NCI-H146 (cell line): Measurements from ENCODE around the gene CS.

Experiments used
- DNase-seq: peaks from one replicate; lab custom pipeline; 2025; lab: John Stamatoyannopoulos, UW

Gene CS

GRCh38 chr12:56247923-56248322 is 52.2 kb downstream of the CS start:
- no peak for DNase-seq

- DNase-seq: no peak
Observed at GRCh38 chr12:56244494-56244893, 55.6 kb downstream of the CS start.

DNA sequence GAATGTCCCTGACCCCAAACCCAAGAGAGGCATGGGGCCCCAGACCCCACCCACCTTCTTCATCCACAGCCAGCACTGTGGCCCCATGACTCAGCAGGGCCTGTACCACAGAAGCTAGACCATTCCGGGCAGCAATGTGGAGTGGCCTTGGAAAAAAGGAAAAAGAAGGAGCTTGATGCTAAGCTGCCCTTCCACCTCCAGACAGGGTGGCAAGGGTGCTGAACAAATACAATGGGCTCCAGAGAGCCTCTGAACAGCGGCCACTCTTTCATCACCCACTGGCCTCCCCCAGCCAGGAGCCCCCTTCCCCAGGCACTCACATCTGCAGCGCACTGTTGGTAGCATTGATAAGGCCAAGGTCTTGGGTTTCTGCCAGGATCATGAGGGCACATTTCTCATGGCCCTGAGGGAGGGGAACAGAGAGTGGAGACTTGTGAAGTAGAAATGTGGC is 56.4 kb downstream of the CS start:
- no peak for DNase-seq

DNA sequence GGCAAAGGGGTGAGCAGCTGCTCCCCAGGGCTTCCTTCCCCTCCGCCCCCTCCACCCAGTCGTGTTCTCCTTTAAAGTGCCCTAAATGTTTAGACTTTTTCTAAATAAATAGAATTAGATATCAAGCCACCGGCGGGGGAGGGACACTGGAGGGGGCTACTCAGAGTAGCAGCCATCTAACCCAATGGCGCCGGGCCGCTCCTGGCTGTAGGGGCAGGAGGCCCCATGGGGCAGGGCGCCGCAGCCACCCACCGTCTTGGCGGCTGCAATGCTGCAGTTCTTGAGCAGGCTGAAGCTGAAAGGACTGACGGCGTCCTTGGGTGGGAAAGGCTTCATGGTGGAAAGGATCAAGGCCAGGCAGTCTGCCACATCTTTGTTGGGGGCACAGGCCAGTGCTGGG is 57.1 kb downstream of the CS start:
- DNase-seq: no peak

DNA sequence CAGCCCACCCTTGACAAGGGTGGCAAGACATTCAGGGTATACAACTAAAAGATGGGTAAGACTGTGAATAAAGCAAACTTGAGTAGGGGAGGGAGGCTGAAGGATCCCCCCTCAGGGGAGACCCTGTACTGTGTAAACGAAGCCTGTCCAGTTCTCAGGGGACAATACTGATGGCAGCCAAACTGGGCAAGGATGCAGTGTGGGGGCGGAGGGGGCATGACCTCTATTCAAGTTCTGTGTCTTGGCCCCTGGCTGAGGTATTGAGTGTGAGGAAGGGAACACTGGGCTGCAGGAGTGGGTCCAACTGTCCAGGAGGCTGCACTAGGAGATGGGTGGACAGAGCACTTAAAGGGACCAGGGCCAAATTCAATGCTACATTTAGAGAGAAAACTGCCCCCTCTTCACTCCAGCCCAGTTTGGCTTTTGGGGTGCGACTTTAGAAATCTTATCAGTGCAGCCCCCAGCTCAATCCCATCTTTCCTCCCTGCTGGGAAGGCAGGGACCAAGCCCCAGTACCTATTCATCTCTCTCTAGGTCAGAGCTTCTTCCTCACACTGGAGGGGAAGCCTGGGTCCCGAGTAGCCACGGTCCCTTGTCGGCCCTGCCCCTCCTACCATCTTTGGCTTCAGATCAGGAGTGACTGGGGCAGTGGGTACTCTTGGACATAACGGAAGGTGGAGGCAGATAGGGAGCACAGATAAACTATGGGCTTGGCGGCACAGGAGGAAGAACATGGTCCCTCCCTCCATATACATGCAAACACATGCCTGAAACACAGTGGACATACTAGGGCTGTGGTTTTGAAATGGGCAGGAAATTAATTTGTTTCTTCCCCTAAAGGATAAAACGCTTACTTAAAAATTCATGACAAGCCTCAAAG is 58.5 kb downstream of the CS start:
- no peak for DNase-seq

- no peak for DNase-seq
Observed at GRCh38 chr12:56237552-56237951, 62.6 kb downstream of the CS start.

DNA sequence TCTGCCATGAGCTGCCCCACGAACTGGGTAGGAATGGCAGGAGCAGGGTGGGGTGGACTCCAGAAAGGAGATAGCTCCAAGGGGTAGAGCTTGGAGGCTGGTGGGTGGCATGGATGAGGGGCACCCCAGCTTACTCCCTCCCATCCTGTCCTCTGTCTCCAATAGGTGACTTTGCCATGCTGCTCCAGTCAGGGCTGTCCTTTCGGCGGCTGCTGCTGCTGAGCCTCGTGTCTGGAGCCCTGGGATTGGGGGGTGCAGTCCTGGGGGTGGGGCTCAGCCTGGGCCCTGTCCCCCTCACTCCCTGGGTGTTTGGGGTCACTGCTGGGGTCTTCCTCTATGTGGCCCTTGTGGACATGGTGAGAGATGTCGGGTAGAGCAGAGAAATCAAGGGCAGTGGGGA is 63.1 kb downstream of the CS start:
- no peak for DNase-seq

- DNase-seq: no peak
Observed at GRCh38 chr12:56236091-56236490, 64.0 kb downstream of the CS start.

DNA sequence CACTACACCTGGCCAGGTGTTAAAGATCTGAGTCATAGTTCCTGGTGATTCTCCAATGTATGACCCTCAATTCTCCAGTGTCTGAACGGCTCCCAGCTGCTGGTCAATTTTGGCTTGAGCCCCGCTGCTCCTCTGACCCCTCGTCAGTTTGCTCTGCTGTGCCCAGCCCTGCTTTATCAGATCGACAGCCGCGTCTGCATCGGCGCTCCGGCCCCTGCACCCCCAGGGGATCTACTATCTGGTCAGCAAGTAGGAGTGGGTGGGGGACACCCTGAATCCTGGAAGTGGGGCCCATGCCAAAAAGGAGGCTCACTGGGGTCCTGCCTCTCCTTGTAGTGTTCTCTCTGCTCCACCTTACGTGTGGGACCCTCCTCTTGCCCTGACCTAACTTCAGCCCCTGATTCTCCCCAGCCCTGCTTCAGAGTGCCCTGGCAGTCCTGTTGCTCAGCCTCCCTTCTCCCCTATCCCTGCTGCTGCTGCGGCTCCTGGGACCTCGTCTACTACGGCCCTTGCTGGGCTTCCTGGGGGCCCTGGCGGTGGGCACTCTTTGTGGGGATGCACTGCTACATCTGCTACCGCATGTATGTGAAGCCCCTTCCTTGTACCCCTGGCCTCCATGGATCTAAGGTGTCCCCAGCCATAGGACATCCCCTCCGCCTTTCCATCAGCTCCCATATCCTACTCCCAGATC is 65.2 kb downstream of the CS start:
- DNase-seq: no peak

- DNase-seq: no peak
Observed at GRCh38 chr12:56231184-56231582, 68.9 kb downstream of the CS start.

DNA sequence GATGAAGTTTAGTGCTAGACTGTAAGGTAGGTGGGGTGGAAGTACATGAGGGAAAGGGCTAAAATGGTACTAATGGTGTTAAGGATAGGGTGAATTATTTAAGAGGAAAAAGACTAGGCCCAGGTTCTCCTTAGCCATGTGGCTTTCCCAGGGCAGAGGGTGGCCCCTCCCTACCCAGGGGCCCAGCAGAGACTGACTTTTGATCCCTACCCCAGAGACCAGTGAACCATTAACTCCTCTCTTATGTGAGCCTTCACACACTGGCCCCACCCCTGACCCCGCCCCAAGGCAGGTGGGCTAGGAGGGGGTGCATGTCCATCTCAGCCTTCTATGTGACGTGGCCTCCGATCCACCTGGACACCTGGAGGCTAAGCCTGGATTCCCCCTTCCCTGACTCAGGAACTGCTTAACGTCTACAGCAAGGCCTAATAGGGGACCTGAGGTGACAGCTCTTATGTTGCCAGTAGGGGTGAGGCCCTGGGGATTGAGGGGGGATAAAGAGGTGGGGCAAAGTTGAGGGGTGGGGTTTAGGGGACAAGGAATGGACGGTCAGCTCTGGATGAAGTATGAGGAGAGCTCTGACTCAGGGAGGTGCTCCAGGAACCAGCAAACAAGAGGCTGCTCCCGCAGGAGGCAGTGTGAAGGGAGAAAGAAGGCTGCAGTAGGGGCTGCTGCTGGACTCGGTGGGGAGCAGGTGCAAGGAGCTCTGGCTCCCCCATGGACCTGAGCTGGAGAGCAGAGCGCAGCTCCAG is 69.5 kb downstream of the CS start:
- no peak for DNase-seq

- DNase-seq: no peak
Observed at GRCh38 chr12:56229916-56230431, 70.2 kb downstream of the CS start, which contains the start of gene SLC39A5. Gene SLC39A5, plus strand, starts transcription at chr12:56230051. Its CDS starts 1,224 bp downstream, at chr12:56231275.

- DNase-seq: no peak
Observed at GRCh38 chr12:56229082-56229481, 71.0 kb downstream of the CS start.

- DNase-seq: no peak
Observed at GRCh38 chr12:56224954-56225353, 75.2 kb downstream of the CS start.

- peak; percentile 98 for DNase-seq
Observed at GRCh38 chr12:56224102-56224701, 75.9 kb downstream of the CS start, which contains the start of gene NABP2. Gene NABP2, plus strand, starts transcription at chr12:56224342. Its CDS starts 515 bp downstream, at chr12:56224857.

DNA sequence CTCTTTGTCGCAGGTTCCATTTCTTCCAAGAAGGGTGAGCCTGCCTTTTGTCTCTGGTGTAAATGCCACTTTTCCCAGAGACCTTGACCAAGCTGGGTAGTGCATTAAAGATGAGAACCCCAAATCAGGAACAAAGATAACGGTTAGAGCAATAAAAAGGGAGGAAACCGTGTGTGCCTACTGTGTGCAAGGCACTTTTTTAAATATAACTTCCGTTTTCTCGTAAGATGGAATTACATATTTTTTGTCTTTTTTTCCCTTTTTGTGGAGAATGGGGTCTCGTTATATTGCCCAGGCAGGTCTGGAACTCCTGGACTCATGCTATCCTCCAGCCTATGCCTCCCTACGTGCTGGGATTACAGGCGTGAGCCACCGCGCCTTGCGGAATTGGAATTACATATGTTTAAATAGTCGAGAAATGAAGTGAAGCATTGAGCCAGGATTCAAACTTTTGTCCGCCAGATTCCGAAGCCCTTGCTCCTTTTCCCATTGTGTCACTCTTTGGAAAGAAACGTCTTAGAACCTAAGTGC is 76.5 kb downstream of the CS start:
- DNase-seq: no peak

GRCh38 chr12:56222531-56222895 is 77.6 kb downstream of the CS start:
- peak; percentile 65 for DNase-seq

- DNase-seq: peak; percentile 99
Observed at GRCh38 chr12:56221757-56222530, 78.2 kb downstream of the CS start, which contains the start of gene RNF41. Gene RNF41, minus strand, starts transcription at chr12:56221922. Its CDS starts 7,875 bp downstream, at chr12:56214047.
